PFSK-1 (cell line): ENCODE results near the gene CCDC192.

Experiments
- POLR2AphosphoS5 ChIP-seq: IDR thresholded peaks from 2 replicates; pipeline ENCODE4 v1.6.1; 2012; ENCODE audit warnings: low read depth, mild to moderate bottlenecking, control low read depth, low read length, moderate library complexity
- SIN3A ChIP-seq: IDR thresholded peaks from 2 replicates; pipeline ENCODE4 v1.6.1; 2012; ENCODE audit warnings: mild to moderate bottlenecking, low read length, moderate library complexity, borderline replicate concordance; ENCODE audit not compliant: insufficient read depth
- TAF1 ChIP-seq: IDR thresholded peaks from 2 replicates; pipeline ENCODE4 v1.6.1; 2012; ENCODE audit warnings: low read length, control low read depth, borderline replicate concordance; ENCODE audit not compliant: insufficient read depth
- TF ChIP-seq, protein P1 (sequence below), 2 experiments: IDR thresholded peaks; 2 replicates each; pipeline versions ENCODE4 v1.6.1 to v1.8.0; 2011 to 2012; ENCODE audit warnings: low read depth in 2 of 2, low read length in 2 of 2, control low read depth in 1 of 2, inconsistent platforms in 1 of 2, mild to moderate bottlenecking in 1 of 2, moderate library complexity in 1 of 2; ENCODE audit not compliant: insufficient read depth in 1 of 2

DNA sequence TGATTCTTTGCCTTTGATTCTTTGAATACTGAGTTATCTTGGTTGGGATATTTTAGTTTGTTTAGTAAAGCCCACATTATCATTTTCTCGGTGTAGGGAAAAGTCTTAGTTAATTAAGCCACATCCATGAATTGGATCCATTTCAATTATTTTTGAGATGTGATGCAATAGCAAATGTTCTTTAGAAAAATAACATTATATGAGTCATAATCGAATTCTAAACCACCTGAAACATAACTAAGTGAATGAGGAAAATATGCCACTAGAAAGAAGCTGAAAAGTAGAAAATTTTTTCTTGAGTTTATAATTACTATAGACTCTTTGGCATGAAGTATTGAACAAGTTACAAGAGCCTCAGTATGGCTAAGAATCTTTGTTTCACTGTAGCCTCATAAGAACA lies 17.5 kb upstream of the CCDC192 start:
- no peak for TF ChIP-seq POLR2AphosphoS5
- TF ChIP-seq, protein P1, sequence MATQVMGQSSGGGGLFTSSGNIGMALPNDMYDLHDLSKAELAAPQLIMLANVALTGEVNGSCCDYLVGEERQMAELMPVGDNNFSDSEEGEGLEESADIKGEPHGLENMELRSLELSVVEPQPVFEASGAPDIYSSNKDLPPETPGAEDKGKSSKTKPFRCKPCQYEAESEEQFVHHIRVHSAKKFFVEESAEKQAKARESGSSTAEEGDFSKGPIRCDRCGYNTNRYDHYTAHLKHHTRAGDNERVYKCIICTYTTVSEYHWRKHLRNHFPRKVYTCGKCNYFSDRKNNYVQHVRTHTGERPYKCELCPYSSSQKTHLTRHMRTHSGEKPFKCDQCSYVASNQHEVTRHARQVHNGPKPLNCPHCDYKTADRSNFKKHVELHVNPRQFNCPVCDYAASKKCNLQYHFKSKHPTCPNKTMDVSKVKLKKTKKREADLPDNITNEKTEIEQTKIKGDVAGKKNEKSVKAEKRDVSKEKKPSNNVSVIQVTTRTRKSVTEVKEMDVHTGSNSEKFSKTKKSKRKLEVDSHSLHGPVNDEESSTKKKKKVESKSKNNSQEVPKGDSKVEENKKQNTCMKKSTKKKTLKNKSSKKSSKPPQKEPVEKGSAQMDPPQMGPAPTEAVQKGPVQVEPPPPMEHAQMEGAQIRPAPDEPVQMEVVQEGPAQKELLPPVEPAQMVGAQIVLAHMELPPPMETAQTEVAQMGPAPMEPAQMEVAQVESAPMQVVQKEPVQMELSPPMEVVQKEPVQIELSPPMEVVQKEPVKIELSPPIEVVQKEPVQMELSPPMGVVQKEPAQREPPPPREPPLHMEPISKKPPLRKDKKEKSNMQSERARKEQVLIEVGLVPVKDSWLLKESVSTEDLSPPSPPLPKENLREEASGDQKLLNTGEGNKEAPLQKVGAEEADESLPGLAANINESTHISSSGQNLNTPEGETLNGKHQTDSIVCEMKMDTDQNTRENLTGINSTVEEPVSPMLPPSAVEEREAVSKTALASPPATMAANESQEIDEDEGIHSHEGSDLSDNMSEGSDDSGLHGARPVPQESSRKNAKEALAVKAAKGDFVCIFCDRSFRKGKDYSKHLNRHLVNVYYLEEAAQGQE (IDR thresholded peaks at IDR 0.05; ENCODE audit: insufficient read depth in 1 of 2, low read depth in 2 of 2, low read length in 2 of 2) = no peak
- TF ChIP-seq TAF1 = no peak
- no peak for TF ChIP-seq SIN3A
